ENCODE results near the gene SLC9C1.

SLC9C1 gene

DNA sequence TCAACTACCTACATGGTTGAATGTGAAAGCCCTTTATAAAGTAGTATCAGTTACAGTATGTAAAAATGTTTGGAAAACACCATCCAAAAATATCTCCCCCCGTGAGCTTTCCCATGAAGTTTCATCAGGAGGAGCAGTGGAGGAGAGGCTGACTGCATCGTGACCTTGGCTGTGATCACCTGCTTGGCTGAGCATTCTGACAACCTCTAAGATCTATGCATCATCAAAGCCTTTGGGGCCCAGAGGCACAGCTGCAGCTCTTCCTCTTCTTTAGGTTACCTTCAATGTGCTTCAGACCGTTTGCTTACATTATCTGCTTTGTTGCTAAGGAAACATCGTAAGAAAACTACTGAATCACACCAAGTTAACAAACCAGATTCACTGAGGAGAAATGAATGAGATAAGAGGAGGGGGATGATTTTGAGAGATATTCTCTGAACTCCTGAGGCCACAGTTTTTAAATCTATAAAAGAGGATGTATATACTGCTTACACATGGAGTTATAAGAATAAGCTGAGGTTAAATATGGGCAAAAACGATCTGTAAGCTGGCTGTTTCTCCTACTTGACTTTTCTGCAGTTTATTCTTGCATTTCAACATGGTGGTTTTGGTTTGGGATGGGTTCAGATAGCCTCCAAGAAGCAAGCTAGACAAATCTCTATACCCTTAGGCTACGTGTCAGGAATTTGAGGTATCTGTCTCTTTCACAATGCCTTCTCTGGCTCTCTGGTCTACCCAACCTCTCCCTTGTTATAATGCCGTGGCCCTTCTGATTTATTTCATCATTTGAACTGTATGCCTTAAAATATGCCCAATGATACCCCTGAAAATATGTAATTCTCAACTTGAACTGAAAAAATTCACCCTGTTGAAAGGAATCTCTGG is 164.9 kb downstream of the SLC9C1 start:
- DNase-seq, result no peak

DNA sequence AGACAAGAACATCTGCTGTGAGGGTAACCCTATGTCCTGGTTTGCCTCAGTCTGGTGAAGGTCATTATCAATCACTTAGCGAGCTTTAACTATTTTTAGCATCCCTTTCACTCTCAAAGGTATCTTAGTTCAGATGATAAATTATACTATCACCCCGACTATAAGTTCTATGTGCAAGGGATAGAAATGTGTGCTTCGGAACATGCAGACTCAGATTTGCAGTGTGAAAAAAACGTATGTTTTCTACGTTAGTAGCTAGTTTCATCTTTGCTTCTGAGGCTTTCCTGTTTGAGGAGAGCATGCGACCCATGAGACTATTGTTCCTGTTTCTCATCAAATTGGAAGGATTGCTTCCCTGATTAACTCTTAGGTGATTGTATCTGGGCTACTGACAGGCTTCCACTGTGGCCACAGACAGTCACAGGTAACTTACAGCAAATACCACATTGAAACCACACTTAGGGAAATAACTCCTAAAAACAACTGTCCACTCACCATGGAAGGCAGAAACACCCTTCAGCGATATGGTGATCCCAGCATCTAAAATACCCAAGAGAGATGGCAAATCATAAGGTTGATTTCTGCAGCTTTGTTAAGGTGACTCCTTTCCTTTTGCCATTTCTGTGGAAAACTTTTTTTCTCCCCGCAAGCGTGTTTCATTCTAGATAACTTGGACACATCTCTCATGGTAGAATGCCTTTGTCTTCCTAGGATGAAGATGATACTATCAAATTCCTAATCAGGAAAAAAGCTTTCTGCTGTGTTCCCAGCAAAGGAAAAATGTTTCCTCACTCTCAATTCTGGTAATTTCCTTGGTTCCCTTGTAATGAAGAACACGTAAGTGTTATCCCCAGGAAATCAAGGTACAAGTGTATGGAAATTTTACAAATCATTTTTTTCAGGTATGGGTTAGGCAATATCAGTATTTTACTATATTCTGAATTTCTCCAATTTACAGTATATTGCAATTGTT is 166.2 kb downstream of the SLC9C1 start:
- DNase-seq, result no peak

DNA sequence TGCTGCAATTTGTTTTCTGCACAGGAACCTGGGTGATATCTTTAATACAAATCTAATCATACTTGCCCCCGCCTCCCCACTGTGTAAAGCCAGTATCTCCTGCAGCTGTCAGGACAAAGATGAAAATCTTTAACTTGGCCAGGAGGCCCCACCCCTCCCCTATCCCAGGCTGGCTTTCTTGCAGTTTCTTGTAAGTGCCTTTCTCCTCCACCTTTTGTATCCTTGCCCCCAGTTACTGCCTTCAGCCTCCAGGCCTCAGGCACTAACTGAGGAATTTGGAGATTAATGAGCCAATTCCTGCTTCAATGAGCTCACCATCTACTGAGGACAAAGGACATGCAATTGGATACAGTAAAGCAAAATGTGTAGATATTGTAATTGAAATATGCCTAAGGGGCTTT is 167.5 kb downstream of the SLC9C1 start:
- no peak for DNase-seq

DNA sequence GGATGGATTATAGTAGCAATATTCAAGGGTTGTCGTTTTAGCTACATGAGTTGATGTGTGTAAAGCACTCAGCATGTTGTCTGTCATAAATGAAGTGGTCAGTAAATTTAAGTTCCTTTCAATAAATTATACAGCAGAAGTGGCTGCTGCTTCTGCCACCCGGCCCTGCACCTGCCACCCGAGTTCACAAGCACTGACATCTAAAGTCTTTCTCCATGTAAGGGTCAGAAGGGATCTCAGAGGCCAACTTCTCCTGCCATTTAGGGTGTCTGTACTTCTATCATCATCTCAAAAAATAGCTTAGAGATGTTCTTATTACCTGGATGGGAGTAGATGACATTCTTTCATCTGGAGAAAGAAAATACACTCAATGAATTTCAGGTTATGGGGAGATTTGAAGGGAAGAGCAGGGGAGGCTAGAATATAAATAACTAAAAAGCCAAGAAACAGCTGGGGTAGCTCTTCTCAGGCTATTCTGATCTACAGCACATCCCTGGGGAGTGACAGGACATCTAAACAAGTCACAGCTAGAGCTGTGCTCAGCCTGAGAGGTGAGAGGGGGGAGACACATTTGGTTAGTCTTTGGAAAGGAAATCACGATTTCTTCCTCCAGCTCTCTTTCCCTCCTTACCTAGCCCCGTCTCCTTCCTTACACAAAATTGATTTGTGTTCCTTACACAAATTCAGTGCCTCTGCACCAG is 169.0 kb downstream of the SLC9C1 start:
- no peak for DNase-seq

DNA sequence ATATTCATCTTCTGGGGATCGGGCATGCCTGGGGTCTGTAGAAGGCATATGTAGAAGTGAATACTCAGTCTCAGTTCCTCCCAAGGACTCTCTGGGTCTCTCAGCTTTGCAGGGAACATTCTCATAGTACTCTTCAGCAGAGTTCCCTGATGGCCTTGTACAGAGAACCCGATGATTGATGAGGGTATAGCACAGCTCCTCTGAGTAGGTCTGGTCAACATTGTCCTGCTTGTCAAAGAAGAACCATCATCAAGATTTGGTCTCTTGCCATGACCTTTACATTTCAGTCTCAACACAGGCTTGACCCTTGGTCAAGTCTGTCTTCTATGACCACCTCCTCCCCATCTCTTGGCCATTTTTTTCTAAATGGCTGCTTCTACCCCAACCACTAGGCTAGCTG is 170.5 kb downstream of the SLC9C1 start:
- no peak for DNase-seq

DNA sequence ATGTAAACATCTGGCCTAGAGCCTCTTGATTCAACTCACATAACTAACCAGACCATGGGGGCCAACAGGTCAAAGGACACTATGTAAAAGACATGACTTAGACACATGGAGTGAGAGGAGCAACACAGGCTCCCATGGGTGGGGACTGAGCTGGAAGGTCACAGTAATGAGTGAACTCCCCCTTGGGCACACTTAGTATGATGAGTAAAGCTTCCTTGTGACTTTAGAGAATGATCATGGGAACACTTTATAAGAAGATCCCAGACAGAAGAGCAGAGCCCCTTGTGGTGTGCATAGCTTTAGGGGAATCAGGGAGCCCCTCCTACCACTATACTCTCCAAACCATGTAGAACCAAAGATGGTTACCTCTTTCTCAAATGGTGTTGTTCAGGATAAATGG is 171.1 kb downstream of the SLC9C1 start:
- no peak for DNase-seq

DNA sequence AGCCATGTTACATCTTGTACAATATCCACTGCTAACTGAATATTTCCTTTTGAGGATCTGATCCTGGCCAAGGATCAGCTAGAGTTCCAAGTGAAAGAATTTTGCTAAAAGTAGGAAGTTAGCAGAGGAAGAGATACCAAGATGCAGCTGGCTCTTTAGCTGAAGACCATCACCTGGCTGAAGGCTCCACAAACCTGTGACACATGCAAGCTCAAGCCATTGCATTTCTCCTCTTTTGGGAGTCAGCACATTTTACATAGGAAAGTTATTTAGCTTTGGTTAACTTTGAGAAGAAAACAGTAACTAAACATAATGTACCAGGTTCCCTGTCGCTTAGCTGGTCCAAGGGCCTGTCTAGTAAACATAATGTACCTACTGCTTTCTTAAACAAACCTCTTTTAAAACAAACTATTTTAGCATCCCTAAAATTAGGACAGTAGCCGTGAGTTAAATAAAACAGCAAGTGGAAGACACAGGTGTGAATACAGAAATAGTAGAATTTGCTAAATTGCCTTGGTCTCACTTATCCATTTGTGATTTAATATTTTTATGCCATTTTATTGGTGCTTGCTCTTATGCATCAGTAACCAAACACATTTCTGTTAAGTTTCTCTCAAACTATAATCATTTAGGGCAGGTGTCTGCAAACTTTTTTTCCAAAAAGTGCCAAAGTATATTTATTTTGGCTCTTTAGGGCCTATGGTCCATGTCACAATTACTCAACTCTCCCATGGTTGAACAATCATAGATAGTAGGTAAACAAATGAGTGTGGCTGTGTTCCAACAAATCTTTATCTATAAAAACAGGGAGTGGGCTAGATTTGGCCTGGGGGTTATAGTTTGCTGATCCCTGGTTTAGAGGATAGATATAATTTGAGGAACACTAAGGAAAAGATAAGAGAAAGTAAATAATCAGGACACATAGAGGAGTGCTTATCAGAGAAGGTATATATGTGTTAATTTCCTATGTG is 172.2 kb downstream of the SLC9C1 start:
- no peak for DNase-seq

DNA sequence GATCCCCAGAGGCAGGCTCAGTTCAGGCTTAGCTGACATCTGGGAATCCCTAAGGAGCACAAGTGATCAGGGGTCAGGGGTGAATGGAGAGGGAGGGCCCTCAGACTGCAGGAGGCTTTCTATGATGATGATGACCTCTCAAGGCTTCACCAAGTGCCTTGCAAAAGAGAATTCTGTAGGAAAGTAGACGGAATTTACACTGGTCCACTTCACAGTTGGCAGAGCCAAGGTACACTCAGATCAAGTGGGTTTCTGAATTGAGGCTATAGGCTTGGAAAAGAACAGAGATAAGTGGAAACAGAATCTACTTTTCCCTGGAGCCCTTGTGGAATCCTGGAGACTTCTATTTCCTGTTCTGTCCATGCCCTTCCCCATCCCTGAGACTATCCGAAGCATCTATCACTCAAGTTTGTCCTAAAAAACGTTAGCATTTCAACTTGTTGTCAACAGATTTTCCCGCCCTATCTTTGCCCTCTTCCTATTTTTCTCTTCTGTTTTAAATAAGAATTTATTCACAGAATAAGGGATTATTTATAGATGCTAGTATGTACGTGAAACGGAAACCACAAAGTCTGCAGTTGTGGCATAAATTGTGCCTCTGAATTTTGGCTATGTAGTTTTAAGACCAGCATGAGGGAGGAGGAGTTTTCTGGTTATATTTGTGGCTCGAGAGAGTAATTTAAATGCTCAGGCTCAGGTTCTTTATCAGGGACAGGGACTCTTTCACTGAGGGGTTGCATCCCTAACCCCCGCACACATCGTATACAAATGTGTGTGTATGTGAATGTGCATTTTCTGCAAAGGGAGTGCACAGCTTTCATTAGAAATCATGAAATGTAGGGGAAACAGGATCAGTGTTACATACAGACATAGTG is 173.8 kb downstream of the SLC9C1 start:
- no peak for DNase-seq

DNA sequence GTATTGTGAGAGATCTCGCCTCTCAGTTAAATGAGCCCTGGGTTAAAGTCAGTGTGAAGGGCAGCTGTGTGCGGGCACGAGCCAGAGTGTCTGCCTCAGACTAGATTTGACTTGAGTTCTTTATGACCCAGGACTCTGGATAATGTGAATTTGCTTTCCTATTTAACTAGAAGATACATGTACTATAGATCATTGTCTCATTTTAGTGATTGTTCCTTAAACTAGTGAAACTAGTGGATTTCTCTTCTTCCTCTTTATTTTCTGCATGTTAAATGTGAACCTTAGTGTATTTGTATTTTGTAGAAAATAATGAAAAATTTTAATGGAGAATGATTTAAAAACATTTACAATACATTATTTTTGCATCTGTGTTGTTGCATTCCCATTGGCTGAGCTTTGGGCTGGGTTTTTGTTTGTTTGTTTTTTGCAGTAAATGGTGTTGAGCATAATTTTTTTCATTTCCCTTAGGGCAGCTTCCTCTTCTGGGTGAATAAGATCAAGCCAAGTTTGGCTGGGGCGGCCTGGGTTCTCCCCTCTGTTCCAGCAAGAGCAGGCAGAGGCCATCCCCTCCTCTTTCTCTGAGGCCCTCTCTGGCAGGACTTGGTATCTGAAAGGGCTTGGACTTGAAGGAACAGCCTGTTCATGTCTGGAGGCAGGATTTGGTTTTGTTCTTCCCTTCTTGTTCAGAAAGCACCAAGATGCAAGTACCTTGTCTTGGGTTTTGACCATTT is 176.0 kb downstream of the SLC9C1 start:
- no peak for DNase-seq

DNA sequence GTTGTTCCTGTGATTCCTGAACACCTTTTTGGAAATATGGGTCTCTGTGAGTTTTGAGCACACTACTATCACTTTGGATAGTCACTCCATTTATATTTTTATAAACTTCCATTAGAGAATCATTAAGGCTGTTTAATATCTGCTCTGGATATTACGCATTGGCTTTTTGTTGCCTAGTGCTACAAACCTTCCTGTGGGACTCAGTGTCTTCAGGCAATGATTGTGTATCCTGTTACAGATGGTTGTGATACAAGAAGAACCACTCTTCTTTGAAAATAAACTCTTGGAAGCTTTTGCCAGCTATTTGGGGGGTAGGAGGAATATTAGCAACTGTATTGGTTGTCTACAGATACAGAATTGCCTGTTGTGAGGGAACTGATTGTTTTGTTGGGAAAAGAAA is 176.6 kb downstream of the SLC9C1 start:
- DNase-seq, result no peak

DNA sequence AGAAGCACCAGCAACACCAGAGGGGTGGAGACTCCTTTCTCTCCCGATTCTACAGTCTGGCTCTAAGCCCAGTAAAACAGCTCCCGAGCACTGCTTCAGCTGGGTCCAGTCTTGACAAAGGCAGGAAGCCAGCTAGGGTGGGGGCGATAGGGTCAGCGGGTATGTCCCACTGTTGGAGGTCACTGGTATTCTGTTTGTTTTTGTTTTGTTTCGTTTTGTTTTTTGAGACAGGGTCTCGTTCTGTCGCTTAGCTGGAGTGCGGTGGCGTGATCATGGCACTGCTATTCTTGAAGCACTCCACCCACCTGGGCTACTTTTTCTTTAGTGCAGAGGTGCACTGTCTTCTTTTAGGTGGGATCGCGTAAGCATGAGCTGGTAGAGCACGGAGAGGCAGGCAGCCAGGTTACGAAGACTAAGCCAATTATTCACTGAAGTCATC is 177.2 kb downstream of the SLC9C1 start:
- no peak for DNase-seq

DNA sequence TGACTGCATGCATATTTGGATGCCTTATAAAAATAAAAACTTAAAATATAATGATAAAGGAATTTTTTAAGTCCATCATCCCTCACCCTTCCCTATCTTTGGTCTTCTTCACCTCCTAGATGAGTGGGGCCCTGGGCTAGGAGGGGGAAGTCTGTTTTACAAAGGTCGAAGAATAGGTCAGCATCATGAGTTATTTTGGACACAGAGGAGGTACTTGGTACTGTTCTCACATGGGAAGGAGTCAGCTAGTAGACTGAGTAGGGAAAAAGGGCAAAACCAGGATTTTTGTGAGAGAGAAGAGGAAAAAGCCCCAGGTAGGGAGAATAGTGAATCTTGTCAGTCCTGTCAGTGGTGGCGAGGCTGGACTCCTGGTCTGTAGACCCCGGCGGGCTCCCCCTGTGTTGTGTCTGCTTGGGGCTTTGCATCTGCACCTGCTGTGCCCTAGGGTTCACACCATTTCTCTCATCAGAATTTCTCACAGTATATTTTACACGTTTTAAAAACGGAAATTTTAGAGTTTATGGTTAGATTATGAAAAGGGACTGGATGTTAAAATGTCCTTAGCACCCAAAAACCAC is 178.1 kb downstream of the SLC9C1 start:
- DNase-seq, result no peak

DNA sequence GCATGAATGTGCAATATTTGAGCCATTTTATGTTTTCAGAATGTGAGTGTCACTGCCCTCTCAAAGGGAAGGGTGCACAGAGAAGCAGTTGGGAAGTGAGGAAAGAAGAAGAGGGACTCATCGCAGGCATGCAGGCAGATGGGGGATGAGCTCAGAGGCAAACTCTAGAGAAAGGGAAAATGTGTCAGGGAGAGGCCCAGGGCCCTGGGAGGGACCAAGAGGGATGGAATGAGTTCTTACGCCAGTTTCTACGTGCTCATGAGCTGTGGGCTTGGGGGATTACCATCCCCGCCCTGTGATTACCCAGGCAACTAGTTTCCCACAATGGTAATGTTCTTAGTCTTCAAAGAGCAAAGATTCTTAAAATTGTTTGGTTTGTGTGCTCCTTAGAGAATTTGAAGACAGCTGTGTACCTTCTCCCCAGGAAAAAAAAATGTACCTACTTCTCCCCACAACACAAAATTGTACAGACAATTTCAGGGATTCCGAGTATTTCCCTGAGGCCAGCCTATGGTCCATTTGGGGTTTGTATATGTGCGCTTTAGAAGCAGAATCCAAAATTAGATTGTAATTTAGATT is 178.8 kb downstream of the SLC9C1 start:
- no peak for DNase-seq

DNA sequence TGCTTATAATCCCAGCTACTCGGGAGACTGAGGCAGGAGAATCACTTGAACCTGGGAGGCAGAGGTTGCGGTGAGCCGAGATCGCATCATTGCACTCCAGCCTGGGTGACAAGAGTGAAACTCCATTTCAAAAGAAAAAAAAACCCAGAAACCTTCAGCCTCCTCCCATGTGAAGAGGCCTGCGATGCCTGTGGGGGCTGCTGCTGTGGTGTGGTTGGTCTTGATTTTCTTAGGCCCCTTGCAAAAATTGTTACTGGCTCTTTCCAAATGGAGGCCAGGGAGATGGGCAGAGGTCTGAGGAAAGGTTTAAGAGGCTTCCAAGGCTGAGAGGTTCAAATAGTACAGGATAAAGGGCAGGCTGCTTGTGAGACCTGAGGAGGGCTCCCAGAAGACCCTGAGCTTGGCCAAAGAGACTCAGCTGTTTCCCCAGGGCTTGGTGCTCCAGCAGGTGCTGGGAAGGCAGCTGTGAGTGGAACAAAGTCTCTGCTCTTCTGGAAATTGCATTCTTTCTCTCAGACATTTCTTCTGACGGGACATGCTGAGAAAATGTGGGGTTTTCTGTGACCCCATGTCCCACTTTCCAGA is 179.3 kb downstream of the SLC9C1 start:
- DNase-seq, result no peak

DNA sequence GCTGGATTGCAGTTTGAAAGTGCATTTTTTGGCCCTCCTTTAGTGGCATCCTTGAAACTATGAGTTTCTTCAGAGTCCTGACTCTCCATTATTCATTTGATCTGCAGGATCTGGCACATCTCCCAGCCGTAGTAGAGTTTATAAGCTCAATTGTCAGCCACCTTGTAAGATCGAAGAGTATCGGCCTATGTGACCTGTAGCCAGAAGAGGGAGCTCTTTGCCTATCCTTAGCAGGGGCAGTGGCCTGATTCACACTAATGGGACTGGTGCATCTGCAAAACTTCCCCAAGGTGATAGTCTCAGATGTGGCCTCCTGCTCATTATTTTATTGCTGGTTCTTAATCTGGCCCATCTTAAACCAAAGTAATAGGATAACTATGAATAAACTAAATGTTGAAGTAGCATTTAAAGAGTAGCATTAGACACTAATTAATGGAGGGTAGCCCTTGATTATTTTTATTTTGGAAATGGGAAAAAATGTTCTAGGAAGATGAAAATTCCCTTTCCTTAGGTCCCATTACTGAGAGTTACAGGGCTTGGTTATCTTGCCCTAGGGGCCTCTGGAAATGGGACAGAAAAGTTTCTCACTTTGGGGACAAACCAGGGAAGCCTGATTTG is 182.1 kb downstream of the SLC9C1 start:
- peak; percentile 44 for DNase-seq

DNA sequence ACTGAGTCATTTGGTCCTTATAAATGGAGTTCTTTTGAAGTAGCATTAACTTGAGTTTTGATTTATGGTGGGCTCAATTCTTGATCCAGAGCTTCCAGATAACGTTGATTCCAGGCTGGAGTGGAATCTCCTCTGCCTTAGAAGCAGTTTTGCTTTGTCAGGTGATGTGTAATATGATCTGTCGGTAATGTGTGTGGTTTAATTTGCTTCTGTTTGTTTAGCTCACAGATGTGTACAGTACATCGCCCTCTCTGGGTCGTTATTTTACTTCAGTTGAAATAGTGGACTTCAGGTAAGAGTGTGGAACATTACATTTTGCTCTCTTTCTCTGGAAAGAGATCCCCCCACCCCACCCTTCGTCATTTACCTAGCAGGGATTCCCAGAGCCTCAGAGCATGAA is 184.7 kb downstream of the SLC9C1 start:
- DNase-seq, result no peak

DNA sequence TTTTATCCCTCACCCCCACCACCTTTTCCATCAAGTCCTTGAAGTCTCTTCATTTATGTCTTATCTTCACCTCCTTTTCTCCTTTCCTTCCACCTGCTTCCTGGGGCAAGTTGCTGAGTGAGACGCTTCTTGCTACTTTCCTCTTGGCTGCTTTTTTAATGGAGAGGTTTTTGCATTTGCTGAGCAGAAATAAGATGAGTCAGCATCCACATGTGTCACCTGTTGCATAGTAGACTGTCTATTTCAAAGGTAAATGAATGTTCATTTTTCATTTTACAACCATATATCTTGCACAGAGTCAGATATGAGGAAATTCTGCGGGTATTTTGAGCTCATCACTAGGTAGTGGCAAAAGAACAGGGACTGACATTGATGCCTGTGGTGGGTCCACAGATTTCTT is 189.2 kb downstream of the SLC9C1 start:
- no peak for DNase-seq

DNA sequence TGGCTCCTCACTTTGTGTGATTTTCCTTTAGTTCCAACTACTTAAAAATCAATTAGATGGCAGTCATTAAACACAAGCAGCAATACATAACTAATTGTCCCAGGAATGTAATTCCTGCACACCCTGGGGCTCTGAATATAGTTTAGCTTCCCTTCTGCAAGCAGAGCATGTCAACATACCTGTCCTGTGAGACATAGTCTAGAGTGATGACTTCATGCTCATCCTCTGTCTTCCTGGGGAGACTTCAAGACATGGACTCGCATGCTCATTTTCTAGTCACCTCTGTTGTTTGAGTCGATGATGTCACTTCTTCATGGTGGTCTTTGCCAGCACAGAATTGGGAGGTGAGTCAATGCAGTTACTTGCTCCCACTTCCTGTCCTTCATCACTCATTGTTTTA is 192.1 kb downstream of the SLC9C1 start:
- DNase-seq, result no peak

DNA sequence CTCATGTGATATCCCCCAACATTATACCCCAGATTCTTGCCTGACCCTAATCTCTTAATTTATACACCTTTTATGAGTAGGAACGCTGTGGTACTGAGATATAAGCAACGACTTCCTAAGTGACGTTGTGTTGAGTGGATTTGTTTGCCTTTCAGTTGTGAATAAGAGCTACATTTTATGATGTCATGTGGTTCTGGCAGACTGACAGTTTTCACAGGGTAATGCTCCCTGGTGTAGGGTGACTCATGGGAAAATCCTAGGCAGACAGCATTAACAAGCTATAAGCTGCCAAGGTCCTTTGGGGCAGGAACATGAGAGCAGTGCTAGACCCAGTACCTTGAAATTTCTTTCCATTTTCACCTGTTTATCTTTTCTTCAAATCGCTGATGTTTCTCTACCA is 196.6 kb downstream of the SLC9C1 start:
- peak; percentile 31 for DNase-seq
